ENCODE data around the gene CSRNP2.

The CSRNP2 gene

DNA sequence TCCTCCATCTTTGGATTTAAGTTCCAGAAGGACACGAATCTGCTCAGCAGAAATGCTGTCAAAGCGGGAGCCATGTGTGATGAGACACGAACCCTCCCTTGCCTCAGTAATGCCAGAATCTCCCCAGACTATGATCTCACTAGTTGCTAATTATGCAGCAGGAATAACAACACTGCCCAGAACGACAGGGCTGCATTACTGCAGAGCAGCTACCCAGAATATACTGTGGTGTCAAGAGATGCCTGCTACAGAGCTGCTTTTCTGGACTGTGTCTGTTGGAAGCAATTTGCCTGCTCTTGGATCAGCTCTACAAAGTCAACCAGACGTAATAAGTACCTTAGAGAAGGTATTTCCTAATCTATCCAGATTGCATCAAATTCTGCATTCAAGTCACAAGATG is 5.5 kb downstream of the CSRNP2 start:
- no peak for DNase-seq

DNA sequence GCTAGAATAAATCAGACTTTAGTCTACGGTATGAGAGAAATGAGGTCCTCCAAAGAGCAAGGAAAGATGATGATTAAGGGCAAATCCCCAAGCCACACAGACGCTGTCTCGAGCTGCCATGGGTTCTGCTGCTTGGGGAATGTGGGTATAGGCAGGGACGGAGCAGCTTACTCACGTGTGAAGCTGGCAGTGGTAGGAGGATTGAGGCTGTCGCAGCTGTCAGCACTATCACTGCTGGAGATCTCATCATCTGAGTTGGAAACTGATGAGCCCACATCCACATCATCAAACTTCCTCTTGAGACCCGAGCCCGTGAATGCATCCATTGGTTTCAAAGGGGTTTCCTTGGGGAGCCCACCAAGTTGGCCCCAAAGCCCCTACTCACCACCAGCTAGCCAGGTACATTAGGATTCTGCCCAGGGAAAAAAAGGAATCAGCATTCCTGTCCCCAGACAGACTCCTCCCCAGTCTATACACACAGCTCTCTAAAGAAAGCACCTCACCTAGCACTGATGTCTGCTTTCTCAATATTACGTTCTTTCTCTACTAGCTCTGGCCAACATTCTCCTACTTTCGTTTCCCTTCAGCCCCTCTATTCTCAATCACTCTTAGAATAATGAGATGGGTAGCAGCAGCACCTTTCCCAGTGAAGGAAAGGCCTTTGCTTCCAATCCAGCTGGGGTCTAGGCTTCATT is 7.0 kb downstream of the CSRNP2 start:
- no peak for DNase-seq

DNA sequence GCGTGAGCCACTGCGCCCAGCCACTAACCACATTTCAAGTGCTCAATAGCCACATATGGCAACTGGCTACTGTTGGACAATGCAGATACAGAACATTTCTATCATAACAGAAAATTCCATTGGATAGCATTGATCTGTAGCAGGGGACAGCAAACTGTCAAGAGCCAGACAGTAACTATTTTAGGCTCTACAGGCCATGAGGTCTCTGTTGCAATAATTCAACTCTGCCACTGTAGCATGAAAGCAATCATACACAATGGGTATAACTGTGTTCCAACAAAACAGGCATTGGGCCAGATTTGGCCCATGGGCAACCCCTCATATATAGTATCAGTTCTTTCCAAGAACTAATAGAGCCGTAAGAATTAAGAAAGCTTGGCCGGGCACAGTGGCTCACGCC is 8.0 kb downstream of the CSRNP2 start:
- DNase-seq, result no peak

DNA sequence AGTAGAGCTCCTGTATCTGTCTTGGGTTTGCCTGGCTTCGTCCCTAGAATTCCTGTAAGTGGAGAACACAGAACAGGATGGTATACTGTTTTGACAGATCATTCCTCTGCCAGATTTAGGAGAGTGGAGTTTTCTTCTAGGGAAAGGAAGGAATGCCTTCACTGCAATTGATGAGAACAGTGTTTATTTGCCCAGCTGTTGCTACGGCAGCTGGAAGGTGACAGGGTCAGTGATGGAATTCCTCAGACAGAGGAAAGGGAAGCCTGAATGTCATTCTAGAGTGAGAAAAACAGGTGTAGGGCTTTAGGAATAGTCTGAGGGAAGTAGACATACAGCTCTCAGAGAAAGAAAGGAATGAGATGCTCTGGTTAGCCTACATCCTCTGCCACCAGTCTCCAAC is 11.7 kb downstream of the CSRNP2 start:
- DNase-seq, result no peak

DNA sequence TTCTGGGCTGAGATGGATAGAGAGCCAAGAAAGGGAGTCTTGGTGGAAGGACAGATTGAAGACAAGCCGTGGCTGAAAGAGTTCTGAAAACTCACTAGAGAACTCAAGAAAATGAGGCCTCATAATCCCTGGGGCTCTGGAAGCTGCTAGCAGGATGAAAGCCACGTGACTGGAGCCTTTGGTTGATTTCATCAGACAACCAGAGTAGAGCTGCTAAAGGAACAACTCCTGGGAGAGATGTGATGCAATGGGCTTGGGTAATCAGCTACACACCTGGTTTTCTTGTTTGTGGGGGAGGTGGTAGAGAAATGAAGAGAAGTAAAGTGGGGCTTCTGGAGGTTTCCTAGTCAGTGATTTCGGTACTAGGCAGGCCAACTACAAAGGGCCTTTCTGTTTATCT is 13.4 kb downstream of the CSRNP2 start:
- no peak for DNase-seq

DNA sequence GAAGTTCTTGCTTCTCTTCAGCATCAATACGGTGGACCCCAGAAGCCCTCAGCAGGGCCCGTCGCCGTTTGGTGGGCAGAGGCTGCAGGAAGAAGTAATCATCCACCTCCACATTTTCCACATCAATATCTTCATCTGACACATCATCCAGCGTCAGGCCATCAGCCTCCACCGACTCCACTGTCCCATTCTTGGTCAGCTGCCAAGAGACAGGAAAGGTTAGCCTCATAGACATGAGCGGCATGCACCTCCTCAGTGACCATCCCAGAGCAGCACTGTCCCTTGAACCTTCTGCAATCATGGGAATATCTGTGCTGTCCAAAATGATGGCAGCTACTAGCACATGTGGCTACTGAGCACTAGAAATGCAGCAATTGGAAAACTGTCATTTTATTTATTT is 15.6 kb downstream of the CSRNP2 start:
- DNase-seq, result no peak

DNA sequence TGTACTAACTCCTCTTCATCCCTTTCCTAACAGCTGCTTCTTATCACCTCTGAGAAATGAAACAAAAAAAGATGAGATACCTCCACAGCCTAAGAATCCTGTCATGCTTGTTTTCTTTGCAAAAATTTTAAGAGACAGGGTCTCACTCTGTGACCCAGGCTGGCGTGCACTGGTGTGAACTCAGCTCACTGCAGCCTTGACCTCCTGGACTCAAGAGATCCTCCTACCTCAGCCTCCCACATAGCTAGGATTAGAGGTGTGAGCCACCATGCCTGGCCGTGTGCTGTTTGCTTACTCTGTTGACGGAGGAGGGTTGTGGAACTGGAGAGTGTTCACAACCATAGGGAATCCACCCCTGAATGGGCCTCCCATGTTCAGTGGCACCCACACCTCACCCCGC is 16.2 kb downstream of the CSRNP2 start:
- DNase-seq, result no peak

DNA sequence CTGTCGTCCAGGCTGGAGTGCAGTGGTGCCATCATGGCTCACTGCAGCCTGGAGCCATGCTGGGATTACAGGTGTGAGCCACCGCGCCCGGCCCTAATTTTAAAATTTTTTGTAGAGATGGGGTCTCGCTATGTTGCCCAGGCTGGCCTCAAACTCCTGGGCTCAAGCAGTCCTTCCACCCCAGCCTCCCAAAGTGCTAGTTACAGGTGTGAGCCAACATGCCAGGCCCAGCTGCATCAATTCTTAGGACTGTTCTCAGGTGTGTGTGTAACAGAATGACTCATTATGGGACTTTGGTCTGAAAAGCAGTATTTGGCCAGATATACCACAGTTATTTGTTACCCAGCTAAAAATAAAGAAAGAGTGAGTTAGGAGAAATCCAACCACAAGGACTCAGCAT is 17.9 kb downstream of the CSRNP2 start:
- no peak for DNase-seq

DNA sequence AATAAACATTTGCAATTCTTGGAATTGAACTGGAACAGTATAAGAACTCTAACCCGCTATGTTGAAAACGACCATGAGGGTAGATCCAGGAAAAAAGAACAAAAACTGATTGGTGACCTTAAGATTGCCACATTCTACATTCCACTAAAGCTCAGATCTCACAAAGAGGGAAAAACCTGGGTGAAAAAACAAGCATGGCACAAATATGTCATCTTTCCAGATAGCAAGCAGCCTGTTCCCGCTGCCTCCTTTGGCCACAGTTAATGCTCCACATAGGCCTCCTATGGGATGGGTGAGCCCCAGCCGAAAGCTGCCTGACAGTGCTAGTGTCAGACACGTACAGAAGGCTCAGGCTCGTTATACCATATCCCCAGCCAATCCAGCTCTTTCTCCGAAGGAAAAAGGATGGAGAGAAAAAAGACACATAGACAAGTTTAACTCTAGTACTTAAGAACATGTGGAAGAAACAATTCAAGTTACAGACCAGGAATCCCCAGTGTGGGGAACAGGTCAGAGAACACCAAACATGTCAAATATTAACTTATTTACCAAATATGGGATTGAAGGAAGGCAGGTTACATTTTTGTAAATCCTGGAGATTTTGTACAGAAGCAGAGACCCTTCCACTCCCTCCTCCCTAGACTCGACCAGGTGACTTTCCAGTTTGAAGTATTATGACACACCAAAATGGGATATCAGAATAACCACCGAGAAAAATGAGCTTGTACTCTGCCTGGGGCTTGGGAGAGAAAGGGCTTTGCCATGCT is 20.6 kb downstream of the CSRNP2 start:
- no peak for DNase-seq

DNA sequence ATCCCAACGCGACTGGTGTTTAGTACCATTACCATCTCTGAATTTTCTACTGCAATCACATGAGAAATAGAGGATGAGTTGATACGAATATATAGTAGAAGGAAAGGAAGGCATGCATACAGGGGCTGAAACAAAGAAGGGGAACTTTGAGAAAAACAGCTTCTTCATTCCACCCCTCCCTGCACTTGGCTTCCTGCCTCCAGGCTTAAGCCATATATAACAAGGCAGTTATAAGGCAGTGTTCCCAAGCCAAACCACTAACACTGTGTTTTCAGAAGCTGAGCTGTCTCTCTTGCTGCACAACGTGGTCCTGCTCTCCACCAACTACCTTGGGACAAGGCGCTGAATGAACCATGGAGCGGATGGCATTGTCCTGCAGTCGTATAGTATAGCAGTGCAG is 24.3 kb downstream of the CSRNP2 start:
- DNase-seq, result no peak

DNA sequence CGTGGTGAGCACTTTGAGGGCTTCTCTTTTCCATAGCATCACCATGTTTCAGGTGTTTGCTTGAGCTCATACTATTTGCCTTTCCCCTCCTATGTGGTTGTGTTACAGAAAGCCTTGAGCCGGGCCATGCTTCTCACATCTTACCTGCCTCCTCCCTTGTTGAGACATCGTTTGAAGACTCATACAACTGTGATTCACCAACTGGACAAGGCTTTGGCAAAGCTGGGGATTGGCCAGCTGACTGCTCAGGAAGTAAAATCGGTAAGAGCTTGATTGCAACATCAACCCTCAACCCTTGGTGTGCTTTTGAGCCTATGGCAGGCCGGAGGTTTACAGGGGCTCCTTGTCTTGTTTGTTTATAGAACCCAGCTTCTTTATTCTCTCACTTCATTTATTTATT is 27.2 kb downstream of the CSRNP2 start:
- DNase-seq, result peak in 1 of 2 donors; percentile 2

DNA sequence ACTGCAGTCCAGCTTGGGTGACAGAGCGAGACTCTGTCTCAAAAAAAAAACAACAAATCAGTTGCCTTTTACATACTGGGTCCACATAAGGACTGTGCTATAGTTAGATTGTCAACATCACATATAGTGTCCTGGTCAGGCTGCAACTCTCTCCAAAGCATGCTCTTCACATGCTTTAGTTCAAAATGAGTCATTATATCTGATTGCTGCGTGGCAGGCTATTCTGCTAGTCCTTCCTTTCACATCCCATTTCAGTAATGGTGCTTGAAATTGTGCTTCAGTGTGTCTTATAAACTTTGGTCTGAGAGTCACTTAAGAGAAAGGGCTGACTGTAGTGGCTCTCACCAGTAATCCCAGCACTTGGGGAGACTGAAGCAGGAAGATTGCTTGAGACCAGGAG is 28.3 kb downstream of the CSRNP2 start:
- no peak for DNase-seq

DNA sequence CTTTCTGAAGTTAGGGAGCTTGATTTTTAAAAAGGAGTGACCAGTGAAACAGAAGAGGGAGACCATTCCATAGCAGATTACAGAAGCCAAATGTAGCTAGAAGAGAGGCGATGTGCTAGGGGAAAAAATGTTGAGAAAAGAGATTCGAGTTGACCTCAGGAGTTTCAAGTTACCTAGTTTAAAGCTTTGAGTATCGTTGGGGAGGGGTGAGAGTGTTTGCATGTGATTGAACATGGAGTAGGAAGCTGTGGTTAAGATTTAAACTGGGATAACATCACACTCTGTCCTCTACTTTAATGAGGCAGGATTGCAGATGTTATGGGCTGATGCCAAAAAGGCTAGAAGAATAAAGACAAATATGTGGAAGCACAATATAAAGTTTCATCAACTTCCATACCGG is 31.6 kb downstream of the CSRNP2 start:
- no peak for DNase-seq

DNA sequence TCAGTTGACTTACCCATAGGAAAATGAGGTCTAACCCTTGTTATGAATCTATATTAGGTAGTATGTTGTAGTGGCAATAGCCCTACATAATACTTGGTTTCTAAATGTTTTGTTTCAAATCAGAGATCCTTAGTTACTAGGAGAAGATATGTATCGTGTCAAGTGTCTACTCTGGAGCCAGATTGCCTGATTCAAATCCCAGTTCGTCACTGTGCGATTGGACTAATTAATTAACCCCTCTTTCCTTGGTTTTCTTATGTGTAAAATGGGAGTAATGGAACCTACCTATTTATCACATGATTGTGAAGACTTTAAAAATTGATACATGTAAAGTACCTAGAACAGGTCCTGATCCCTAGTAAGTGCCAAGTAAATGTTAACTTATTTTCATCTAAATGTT is 33.9 kb downstream of the CSRNP2 start:
- no peak for DNase-seq

DNA sequence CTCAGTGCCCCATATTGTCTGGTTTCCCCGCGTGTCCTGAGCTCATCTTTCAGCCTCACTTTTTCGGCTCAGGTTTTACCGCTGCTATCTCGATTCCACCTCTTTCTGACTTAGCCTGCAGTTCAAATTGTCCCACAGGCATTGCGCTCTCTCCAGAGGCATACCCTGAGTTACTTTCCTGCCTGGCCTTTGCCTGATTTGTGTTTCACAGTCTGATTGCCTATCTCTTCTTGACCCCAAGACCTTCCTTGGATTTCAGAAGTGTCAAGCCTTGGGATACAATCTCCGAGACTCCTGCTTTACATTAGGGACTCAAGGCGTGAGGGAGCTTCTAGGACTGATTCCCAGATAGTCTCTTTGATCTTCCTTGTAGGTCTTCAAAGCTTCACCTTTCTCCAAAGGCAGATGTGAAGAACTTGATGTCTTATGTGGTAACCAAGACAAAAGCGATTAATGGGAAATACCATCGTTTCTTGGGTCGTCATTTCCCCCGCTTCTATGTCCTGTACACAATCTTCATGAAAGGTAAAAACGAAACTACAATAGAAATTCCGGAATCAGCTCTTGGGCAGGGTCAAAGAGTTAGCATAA is 34.6 kb downstream of the CSRNP2 start:
- DNase-seq, result peak in 1 of 2 donors; percentile 49

DNA sequence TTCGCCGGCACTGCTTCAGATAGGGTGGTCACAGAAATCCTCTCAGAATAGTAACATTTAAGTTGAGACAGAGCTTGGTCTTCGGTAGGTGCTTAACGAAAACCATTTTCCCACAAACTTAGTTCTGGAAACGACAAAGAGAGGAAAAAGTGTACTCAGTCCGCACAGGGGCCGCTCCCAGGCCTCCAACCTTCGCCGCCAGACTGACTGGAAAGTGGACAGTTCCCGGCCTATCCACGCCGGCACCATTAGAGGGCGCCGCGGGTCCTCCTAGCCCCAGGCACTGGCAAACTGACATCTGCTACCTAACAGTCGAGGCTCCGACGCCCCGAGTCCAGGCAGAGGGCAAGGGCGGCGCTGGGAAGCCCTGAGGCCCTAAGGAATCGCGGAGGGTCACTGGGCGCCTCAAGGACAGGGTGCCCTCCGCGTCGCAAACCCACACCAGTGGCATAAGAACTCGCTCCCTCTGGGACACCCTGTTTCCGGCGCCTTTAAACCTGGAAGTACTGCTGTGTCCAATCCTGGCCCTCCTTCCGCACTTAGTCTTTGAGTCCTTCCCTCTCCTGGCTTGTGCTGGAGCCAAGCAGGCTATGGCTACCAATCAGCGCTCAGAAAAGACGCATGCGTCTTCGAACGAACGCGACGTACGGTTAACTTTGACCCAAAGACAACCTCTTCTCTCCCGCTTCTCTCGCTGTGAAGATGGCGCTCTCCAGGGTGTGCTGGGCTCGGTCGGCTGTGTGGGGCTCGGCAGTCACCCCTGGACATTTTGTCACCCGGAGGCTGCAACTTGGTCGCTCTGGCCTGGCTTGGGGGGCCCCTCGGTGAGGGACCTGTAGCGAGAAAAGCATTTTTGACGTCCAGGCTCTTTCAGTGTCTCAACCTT is 35.5 kb downstream of the CSRNP2 start, which contains the start of gene LETMD1:
Gene LETMD1 (plus strand): TSS at position 673 of the 886 bp plus-strand sequence. CDS start 30 bp downstream, at position 703.
- peak; percentile 95 for DNase-seq

DNA sequence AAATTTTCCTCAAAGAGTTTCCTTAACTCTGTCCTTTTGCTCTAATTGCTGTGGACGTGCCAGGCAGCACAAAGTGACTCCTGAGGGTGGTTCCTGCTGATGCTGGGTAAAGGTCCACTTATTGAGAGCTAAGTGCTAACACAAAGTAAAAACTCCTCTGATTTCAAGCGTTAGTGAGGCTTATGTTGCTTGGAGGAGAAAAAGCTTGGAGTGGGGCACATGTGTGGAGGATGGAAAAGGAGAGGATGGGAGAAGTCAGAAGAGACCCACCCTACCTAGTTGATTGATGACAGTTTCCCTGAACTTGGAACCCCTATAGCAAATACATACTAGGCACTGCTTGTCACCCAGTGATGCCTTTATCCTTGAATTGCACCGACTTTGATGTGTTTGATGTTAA is 47.1 kb downstream of the CSRNP2 start:
- DNase-seq, result no peak

DNA sequence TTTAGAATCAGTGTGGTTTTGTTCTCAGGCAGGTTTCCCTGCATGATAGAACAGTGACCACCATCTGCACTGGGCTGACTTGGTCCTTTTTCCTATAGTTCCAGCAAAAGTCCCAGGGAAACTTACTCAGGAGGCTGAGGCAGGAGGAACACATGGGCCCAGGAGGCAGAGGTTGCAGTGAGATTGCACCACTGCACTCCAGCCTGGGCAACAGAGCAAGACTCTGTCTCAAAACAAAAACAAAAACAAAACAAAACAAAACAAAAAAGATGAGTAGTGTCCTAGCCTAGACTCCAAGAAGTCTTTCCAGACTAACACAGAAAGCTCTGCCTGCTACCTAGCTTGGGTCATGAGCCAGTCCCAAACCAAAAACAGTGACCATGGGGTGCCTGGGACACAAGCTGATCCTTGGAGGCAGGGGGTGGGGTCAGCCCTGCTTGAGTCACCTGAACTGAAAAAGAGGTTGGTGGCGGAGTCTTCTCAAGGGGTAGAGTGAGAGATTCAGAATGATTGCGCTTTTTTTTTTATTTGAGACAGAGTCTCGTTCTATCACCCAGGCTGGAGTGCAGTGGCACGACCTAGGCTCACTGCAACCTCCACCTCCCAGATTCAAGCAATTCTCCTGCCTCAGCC is 49.8 kb downstream of the CSRNP2 start:
- DNase-seq, result no peak

DNA sequence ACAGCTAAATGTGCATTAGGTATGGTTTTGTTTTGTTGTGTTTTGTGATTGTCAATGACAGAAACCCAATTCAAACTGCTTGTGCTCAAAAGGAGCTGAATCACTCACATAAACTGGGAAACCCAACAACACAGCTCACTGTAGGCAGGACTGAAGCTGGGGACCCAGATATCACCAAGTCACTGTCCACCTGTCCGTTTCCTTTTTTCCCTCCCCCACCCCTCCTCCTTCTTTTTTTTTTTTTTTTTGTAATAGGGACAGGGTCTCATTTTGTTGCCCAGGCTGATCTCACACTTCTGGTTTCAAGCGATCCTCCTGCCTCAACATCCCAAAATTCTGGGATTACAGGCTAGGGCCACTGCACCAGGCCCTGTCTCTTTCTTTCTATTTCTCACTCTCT is 50.3 kb downstream of the CSRNP2 start:
- no peak for DNase-seq

DNA sequence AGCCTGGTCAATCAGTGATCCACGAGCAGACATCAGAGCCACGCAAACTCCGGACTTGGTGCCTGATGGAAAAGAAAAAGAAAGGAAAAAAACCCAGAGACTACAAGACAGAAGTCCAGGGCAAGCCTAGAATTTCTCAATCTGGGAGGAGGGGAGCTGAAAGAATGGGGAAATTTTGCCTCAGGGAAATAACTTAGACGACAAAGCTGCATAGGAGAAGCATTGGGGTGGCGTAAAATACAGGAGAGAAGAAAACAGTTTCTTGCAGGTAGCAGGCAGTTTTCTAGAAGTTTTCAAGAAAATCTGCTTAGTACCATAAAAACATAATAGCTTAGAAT is 54.6 kb downstream of the CSRNP2 start:
- DNase-seq, result no peak

DNA sequence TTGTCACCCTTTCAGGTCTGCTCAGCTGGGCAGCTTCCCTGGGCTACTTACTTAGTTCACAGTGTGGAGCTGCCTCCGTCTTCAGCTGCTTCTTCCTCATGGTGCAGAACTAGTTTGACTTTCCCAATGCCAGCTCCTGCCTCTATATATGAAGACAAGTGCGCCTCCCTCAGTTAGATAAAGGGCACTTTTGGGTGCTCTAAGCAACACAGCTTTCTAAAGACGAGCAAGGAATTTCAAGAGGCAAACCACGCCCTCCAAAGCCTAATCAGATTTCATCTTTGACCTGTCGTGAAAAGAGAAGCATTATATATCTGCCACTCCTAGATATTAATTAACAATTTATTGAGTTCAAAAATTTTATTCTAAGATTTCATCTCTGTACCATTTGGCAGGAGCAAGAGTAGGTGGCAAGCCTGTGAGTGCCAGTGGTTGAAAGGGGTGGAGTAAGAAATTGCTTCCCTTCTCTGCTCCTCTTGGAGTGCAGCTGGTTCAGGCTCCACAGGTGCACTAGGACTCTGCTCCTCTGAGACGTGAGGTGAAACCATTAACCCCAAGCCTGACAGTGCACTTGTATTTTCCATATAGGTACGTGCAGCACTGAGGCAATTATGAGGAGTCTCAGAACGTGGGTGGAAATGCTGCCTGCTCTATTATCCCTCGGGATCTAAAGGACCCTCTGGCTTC is 55.1 kb downstream of the CSRNP2 start:
- peak; percentile 33 to 35 for DNase-seq

DNA sequence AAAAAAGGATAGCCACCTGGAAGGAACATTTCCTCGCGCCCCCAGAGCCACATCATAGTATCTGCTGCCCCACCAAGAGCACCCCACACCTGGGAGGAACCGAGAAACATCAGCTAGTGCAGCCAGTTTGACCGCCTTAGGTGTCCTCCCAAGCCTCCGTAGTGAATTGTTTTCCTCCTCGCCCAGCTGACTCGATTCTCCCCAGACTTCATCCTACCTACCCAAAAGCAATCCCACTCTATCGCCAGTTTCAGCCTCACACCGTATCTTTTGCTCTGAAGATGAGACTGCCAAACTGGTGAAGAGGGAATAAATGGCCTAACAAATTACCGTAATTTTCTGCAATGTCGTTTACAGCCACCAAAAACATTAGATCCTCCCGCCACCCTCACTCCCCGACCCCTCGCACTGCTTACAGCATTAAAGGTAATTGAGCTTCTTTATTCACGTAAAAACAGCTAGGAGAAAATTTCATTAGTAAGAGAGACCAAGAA is 56.0 kb downstream of the CSRNP2 start:
- no peak for DNase-seq

Measured in CD4-positive, alpha-beta T cell treated with Interleukin-1 beta for 1 hour (primary cell).